HG02588 (cell line): ENCODE measurements around the gene PARD3B.

Experiments
- ATAC-seq: cut with Tn5 transposase; IDR thresholded peaks from one replicate; pipeline ENCODE4 v1.9.1; 2021; ENCODE audit warnings: mild to moderate bottlenecking, moderate library complexity; ENCODE audit not compliant: unreplicated experiment

The PARD3B gene

GRCh38 chr2:205292665-205293295, 747.5 kb downstream of the PARD3B start:
- ATAC-seq, result no peak

DNA sequence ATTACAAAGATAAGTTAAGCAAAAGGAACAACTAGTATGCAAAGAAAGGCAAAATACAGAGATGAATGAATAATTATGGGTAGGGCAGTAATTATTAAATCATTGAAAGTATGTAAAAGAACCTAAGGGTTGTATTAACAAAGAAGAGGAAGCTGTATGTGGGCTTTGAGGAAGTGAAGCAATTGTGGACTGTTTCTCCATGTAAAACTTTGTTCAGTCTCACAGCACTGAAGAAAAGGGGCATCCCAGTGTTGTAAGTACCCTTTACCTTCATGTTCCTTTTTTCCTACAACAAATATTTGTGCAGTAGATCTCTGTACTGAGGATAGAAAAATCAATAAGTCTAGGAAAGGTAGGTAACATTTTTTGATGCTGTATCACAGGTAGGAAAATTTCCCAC, 748.3 kb downstream of the PARD3B start:
- no peak for ATAC-seq

DNA sequence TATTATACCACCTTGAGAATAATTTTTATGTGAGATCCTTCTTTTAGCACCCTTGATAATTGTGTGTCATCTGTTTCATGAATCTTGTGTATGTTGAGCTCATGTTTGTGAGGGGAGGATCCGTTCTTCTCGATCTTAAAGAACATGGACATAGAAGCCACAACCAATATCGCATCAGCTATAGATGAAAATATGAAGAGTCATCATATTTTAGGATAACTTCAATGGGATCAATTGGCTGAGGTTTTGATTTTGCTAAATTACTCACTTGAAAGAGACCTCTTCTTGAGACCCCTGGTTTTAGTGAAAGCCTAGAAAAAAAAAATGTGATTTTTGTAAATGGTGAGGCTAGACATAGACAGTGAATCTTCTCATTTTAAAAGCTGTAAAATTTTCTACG, 751.7 kb downstream of the PARD3B start:
- no peak for ATAC-seq

DNA sequence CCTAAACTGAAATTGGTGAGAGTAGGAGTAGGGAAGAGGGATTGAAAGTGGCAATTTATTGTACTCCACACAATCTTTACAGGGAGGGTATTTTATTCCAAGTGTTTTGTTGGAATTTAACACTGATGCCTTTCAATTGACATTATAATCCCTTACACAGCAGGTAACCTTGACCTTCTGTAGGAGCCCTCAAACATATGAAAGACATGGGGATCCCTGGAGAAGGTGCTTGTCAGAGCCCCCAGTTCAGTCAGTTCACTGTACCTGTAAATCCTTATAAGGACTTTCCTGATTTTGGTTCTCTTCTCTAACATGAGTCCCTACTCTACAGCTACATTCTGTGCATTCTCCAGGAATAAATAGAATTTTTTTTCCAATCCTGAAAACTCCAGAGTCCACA, 752.1 kb downstream of the PARD3B start:
- no peak for ATAC-seq

DNA sequence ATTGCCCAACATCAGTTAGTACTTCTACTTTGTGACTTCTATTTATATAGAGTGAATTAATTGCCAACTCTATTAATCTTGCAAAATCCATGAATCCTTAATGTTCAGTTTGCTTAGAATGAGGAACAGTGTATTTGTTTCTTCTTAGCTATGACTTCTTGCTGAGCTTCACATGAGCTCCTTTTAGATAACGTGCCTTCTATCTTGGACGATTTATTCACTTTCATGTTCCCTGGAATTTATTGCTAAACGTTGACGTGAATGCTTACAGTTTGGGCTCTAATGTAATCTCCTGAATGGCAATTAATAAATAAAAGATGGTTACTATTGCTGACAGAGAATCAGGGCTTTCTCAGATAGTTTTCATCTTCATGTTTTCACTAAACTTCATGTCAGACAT, 752.6 kb downstream of the PARD3B start:
- no peak for ATAC-seq

GRCh38 chr2:205311201-205311600, 765.9 kb downstream of the PARD3B start:
- ATAC-seq, result no peak

DNA sequence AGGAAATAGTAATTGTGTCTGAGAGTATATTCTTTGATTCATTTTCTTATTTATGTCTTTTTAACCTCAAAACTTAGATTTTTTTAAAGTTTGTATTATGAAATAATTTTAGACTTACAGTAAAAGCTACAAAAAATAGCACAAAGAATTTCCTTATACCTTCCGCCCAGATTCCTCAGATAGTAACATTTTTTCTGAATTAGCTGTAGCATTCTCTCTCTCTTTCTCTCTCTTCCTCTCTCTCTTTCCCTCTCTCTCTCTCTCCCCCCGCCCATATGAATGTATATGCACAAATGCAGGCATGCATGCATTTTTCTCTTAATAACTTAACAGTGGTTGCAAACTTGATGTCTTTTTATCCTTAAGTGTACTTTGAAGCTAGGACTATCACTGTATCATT, 776.0 kb downstream of the PARD3B start:
- ATAC-seq, result no peak

GRCh38 chr2:205323929-205324328, 778.7 kb downstream of the PARD3B start:
- no peak for ATAC-seq

DNA sequence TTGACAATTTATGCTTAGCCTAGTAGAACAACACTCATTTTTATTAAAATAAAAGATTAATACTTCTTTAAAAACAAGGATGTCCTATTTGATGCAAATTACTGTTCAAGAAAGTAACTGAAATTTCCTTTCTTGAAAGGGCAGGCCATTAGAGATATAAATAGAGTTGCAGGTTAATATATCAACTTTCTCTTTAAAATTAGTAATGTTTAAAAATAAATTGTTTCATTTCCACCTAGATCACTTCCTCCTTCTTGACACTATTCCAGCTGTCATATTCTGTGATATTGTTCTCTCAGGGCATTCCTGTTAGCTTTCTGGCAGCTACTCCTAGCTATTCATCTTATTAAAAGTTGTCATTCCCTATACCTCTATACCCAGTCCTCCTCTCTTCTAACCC, 779.1 kb downstream of the PARD3B start:
- ATAC-seq, result peak; percentile 63

DNA sequence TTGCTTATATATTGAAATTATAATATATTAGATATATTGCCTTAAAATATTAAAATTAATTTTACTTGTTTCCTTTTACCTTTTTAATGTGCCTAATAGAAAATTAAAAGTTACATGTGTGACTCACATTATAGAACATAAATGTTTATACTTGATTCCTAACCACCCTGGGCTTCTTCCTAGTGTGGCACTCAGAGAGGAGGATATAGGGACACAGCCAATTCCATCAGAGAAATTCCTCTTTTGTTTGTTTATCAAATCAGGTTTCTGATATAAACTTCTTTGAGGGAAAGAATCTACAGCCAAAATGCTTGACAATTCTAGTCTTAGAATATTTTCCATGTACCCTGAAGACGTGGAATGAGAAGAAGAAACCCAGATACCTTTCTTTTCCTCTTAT, 788.1 kb downstream of the PARD3B start:
- ATAC-seq, result no peak

- no peak for ATAC-seq
These were observed 792.0 kb downstream of the PARD3B start for GRCh38 chr2:205337274-205337673.

DNA sequence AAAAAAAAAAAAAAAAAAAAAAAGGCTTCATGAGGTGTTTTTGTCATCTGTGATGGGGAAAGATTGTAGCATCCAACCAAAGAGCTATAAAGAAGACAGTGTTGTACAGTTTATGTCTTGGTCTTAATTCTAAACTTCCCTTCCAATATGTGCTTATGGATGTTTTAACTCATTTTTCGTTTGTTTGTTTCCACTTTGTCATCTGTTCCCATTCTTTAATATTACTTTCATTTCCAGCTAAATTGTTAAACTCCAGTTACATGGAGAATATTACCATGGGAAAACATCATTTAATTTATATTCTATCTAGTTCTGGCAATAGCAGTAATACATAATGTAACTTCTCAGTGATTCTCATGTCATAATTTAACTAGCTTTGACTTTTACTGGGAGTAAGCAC, 792.9 kb downstream of the PARD3B start:
- no peak for ATAC-seq

GRCh38 chr2:205343103-205343502, 797.8 kb downstream of the PARD3B start:
- no peak for ATAC-seq

GRCh38 chr2:205346649-205347048, 801.4 kb downstream of the PARD3B start:
- ATAC-seq, result no peak

DNA sequence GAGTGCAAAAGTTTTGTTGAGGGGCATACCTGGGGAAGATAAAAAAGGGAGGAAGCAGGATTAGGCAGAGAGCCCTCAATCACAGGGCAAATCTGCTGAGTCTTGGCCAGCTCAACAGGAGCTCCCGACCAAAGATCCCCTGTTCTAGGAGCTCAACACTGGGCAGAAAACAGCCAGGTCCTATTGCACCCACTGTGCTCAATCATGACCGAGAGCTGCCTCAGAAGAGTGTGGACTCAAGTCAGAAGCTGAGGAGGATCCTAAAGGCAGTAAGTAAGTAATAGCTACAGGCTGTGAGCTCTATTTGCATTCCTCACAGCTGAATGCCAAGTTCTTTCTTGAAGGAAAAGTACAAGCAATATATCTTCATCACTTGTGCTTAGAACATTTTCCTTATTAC, 802.6 kb downstream of the PARD3B start:
- ATAC-seq, result no peak

DNA sequence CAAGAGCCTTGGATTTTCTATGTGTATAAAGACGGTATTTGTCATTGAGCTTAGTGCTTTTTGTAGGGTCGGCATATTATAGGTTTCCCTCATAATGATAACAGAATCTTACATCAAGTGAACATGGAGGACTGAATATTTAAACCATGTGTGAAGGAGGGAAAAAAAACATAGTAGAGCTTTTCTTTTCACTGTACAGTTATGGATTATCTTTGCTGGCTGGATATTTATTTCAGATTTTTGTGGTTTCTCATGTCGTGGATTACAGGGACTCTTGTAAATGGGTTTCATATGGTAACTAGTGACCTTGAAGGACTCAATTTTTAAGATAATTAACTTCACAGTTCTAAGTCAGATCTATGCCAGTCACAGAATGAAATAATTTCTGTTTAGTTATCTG, 806.8 kb downstream of the PARD3B start:
- no peak for ATAC-seq

- no peak for ATAC-seq
These were observed 807.3 kb downstream of the PARD3B start for GRCh38 chr2:205352593-205352992.

- no peak for ATAC-seq
These were observed 812.5 kb downstream of the PARD3B start for GRCh38 chr2:205357732-205358131.

DNA sequence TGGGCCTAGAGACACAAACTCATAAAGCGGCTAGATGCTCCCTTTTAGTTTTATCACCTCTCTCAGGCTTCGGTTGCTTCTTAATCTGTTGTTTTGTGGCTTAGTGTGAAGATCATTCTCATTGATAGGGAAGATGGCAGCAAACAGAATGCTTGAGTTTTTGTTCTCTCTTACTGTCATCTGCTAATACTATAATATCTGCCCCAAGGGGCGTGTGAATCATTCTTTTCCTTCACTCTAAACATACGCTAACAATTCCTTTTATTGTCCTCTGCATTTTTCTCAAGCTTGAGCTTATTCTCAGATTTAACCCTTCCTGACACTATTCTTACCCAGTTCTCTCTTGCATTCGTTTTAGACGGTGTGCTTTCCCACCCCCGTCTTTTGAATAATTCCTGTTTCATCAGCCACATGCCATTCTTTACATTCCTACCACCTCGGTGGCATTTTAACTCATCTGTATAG, 813.1 kb downstream of the PARD3B start:
- ATAC-seq, result no peak

DNA sequence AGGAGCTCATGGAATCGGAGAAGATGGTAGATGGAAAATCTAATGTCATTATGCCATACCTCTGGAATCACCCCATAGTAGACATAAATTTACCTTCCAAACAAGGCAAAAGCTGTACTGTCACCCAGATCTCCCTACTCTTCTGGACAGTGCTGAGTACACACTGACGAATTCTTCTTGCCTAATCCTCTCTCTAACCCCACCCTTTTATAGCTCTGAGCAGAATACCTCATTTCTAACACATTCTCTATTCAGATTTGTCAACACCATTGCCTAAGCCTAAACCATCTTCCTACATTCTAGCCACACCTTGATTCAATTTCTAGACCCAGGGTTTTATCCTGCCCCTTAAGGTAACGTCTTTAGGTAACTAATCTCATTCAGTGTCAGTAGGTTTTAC, 816.0 kb downstream of the PARD3B start:
- ATAC-seq, result no peak

DNA sequence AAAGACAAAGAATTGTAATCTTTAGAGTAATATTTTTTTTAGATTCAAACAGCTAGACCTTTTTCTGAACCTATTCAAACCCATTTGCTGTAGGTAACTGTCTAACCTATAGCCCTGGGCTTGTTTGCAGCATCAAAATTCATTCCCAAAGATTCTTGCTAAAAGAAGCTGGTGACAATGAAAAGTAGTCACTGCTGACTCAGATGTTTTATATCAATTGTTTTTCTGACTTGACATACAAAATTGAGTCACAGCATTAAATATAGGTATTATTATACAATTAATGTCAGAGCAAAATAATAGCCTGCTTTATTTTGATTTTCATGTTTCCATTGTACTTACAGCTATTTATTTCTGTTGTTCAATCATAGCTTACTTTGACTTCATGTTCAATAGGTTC, 816.7 kb downstream of the PARD3B start:
- ATAC-seq, result no peak

GRCh38 chr2:205364261-205364660, 819.0 kb downstream of the PARD3B start:
- ATAC-seq, result no peak

- no peak for ATAC-seq
These were observed 821.2 kb downstream of the PARD3B start for GRCh38 chr2:205366336-205367060.
